ENCODE results near the gene PSAPL1. TPM values are rescaled to one million over a fixed set of nuclear protein-coding genes. Genes with fewer than 3 reads are reported as not detected.
"Not testable (repeated sequence)": the region's sequence is repeated elsewhere in the genome, so short reads cannot be mapped to it uniquely, and the experiment has no call there.

The PSAPL1 gene
- total and polyA plus RNA-seq, 5 experiments from 2014 or later = not detected

GRCh38 chr4:7452802-7453201, 18.1 kb upstream of the PSAPL1 start:
- H3K4me3 Mint-ChIP-seq, H3K9me3 Mint-ChIP-seq, POLR2A ChIA-PET, ATAC-seq, H3K27me3 Mint-ChIP-seq, H3K36me3 Mint-ChIP-seq, DNase-seq, H3K4me1 Mint-ChIP-seq: not testable (repeated sequence)
- H3K27ac Mint-ChIP-seq = peak overlapping the region in 1 of 10 donors; percentile 58

- Mint-ChIP-seq H3K27me3 (peaks cover 0 to 10% (median 0%) of the 10 kb centered on the region in 5 donors), H3K4me1 (peaks cover 0 to 3% (median 0%) of the 10 kb centered on the region in 4 donors), H3K4me3 (no peak overlapping the region), H3K36me3 (no peaks in the 10 kb centered on the region), H3K9me3 (no peaks in the 10 kb centered on the region), H3K27ac (no peak overlapping the region)
- DNase-seq (no peak), ATAC-seq (no peak)
- POLR2A ChIA-PET = no interaction called here
These were observed 17.1 kb upstream of the PSAPL1 start for GRCh38 chr4:7451800-7452199.

GRCh38 chr4:7451434-7451789, 16.7 kb upstream of the PSAPL1 start:
- Mint-ChIP-seq H3K36me3 (no peaks in the 10 kb centered on the region), H3K27me3 (peaks cover 0 to 10% (median 0%) of the 10 kb centered on the region in 5 donors), H3K27ac (no peak overlapping the region), H3K4me1 (peaks cover 0 to 3% (median 0%) of the 10 kb centered on the region in 4 donors), H3K9me3 (no peaks in the 10 kb centered on the region), H3K4me3 (no peak overlapping the region)
- DNase-seq (no peak), ATAC-seq (no peak)
- POLR2A ChIA-PET = no interaction called here

- H3K4me3 Mint-ChIP-seq = no peak overlapping the region
- ATAC-seq (no peak), DNase-seq (no peak)
- POLR2A ChIA-PET = no interaction called here
- no peaks in the 10 kb centered on the region for H3K9me3 Mint-ChIP-seq
- H3K36me3 Mint-ChIP-seq = no peaks in the 10 kb centered on the region
- H3K27me3 Mint-ChIP-seq = peaks cover 0 to 9% (median 0%) of the 10 kb centered on the region in 5 donors
- H3K4me1 Mint-ChIP-seq = peaks cover 0 to 3% (median 0%) of the 10 kb centered on the region in 4 donors
- no peak overlapping the region for H3K27ac Mint-ChIP-seq
These were observed 16.2 kb upstream of the PSAPL1 start for GRCh38 chr4:7450775-7451433.

- ATAC-seq = no peak
- Mint-ChIP-seq H3K4me3 (no peak overlapping the region), H3K9me3 (no peaks in the 10 kb centered on the region), H3K27me3 (peaks cover 6 to 21% (median 15%) of the 10 kb centered on the region in 5 donors), H3K27ac (peak overlapping the region in 1 of 10 donors; percentile 48), H3K4me1 (peaks cover 0 to 7% (median 0%) of the 10 kb centered on the region in 4 donors), H3K36me3 (peaks cover 0 to 5% (median 0%) of the 10 kb centered on the region in 3 donors)
- POLR2A ChIA-PET = no interaction called here
- no peak for DNase-seq
These were observed 13.3 kb upstream of the PSAPL1 start for GRCh38 chr4:7448036-7448435.

- H3K27ac Mint-ChIP-seq = no peak overlapping the region
- H3K4me3 Mint-ChIP-seq = no peak overlapping the region
- POLR2A ChIA-PET = no interaction called here
- ATAC-seq (no peak), DNase-seq (no peak)
- peaks cover 0 to 7% (median under 1%) of the 10 kb centered on the region in 4 donors for H3K4me1 Mint-ChIP-seq
- peaks cover 0 to 5% (median 0%) of the 10 kb centered on the region in 3 donors for H3K36me3 Mint-ChIP-seq
- H3K9me3 Mint-ChIP-seq = no peaks in the 10 kb centered on the region
- H3K27me3 Mint-ChIP-seq = peaks cover 8 to 21% (median 21%) of the 10 kb centered on the region in 5 donors
These were observed 12.5 kb upstream of the PSAPL1 start for GRCh38 chr4:7447236-7447635.

- DNase-seq (no peak), ATAC-seq (no peak)
- no peak overlapping the region for H3K4me3 Mint-ChIP-seq
- H3K36me3 Mint-ChIP-seq = peaks cover 0 to 5% (median 0%) of the 10 kb centered on the region in 3 donors
- peaks cover 11 to 34% (median 31%) of the 10 kb centered on the region in 5 donors for H3K27me3 Mint-ChIP-seq
- H3K27ac Mint-ChIP-seq = no peak overlapping the region
- POLR2A ChIA-PET = no interaction called here
- H3K9me3 Mint-ChIP-seq = no peaks in the 10 kb centered on the region
- peaks cover 0 to 7% (median under 1%) of the 10 kb centered on the region in 4 donors for H3K4me1 Mint-ChIP-seq
These were observed 10.0 kb upstream of the PSAPL1 start for GRCh38 chr4:7444731-7445130.

- POLR2A ChIA-PET = no interaction called here
- Mint-ChIP-seq H3K4me3 (no peak overlapping the region), H3K27me3 (peaks cover 11 to 34% (median 32%) of the 10 kb centered on the region in 5 donors), H3K27ac (peak overlapping the region in 1 of 10 donors; percentile 10), H3K9me3 (no peaks in the 10 kb centered on the region), H3K4me1 (peaks cover 0 to 4% (median under 1%) of the 10 kb centered on the region in 4 donors), H3K36me3 (peaks cover 0 to 5% (median 0%) of the 10 kb centered on the region in 3 donors)
- DNase-seq (no peak), ATAC-seq (no peak)
These were observed 9.6 kb upstream of the PSAPL1 start for GRCh38 chr4:7444314-7444713.

- ATAC-seq = no peak
- Mint-ChIP-seq H3K27me3 (peaks cover 11 to 35% (median 33%) of the 10 kb centered on the region in 5 donors), H3K4me1 (peaks cover 0 to 4% (median under 1%) of the 10 kb centered on the region in 4 donors), H3K27ac (no peak overlapping the region), H3K9me3 (no peaks in the 10 kb centered on the region), H3K4me3 (no peak overlapping the region), H3K36me3 (peaks cover 0 to 5% (median 0%) of the 10 kb centered on the region in 3 donors)
- POLR2A ChIA-PET = no interaction called here
- DNase-seq = no peak
These were observed 7.9 kb upstream of the PSAPL1 start for GRCh38 chr4:7442574-7443162.

- H3K4me3 Mint-ChIP-seq = no peak overlapping the region
- POLR2A ChIA-PET = no interaction called here
- DNase-seq (no peak), ATAC-seq (no peak)
- no peaks in the 10 kb centered on the region for H3K9me3 Mint-ChIP-seq
- H3K27me3 Mint-ChIP-seq = peaks cover 11 to 35% (median 33%) of the 10 kb centered on the region in 5 donors
- H3K36me3 Mint-ChIP-seq = peaks cover 0 to 5% (median 0%) of the 10 kb centered on the region in 3 donors
- peaks cover 0 to 4% (median under 1%) of the 10 kb centered on the region in 4 donors for H3K4me1 Mint-ChIP-seq
- no peak overlapping the region for H3K27ac Mint-ChIP-seq
These were observed 6.5 kb upstream of the PSAPL1 start for GRCh38 chr4:7441201-7441600.

- ATAC-seq (no peak), DNase-seq (no peak)
- H3K4me1 Mint-ChIP-seq = peaks cover 0 to 5% (median 2%) of the 10 kb centered on the region in 4 donors
- no peak overlapping the region for H3K27ac Mint-ChIP-seq
- H3K27me3 Mint-ChIP-seq = peaks cover 11 to 31% (median 24%) of the 10 kb centered on the region in 5 donors
- POLR2A ChIA-PET = no interaction called here
- peaks cover 0 to 5% (median 0%) of the 10 kb centered on the region in 3 donors for H3K36me3 Mint-ChIP-seq
- H3K4me3 Mint-ChIP-seq = no peak overlapping the region
- H3K9me3 Mint-ChIP-seq = no peaks in the 10 kb centered on the region
These were observed 5.0 kb upstream of the PSAPL1 start for GRCh38 chr4:7439699-7440098.

- Mint-ChIP-seq H3K27ac (no peak overlapping the region), H3K4me1 (peaks cover 0 to 5% (median 0%) of the 10 kb centered on the region in 4 donors), H3K4me3 (no peak overlapping the region), H3K27me3 (peaks cover 0 to 13% (median 10%) of the 10 kb centered on the region in 5 donors), H3K36me3 (no peaks in the 10 kb centered on the region), H3K9me3 (no peaks in the 10 kb centered on the region)
- POLR2A ChIA-PET = no interaction called here
- DNase-seq (no peak), ATAC-seq (no peak)
These were observed 1.5 kb upstream of the PSAPL1 start for GRCh38 chr4:7436256-7436655.

GRCh38 chr4:7435471-7436061, 836 bp upstream of the PSAPL1 start:
- Mint-ChIP-seq H3K36me3 (no peaks in the 10 kb centered on the region), H3K27me3 (peaks cover 0 to 7% (median 5%) of the 10 kb centered on the region in 5 donors), H3K27ac (peak overlapping the region in 1 of 10 donors; percentile 1), H3K9me3 (no peaks in the 10 kb centered on the region), H3K4me3 (no peak overlapping the region), H3K4me1 (peaks cover 0 to 5% (median 0%) of the 10 kb centered on the region in 4 donors)
- ATAC-seq (no peak), DNase-seq (no peak)
- POLR2A ChIA-PET = no interaction called here

Data from naive thymus-derived CD8-positive, alpha-beta T cell (primary cell).